PC-3 (cell line): ENCODE data around the gene NEK8. TPM values are rescaled to one million over a fixed set of nuclear protein-coding genes. Genes with fewer than 3 reads are reported as not detected.

Source experiments
- ATAC-seq: fragments of 200-7000 bp; cut with Tn5 transposase; 2 replicates; pipeline ENCODE4 v1.9.1; 2020; ENCODE audit warnings: mild to moderate bottlenecking, moderate library complexity
- BruUV-seq: library from RNA; stranded (reverse); fragments of 400-500 nt; replicated peaks from 2 replicates; lab custom pipeline; 2021; lab: Mats Ljungman, UMichigan
- CTCF ChIA-PET: fragments of 300-600 bp; sonication (Branson Sonifier 250); formaldehyde crosslinking; loops from one replicate; lab custom pipeline; 2022; ENCODE audit warnings: antibody characterized with exemption; lab: Charles Lee
- POLR2A ChIA-PET: fragments of 300-600 bp; sonication (Branson Sonifier 250); formaldehyde crosslinking; loops from one replicate; lab custom pipeline; 2022; ENCODE audit warnings: antibody characterized with exemption; ENCODE audit not compliant: unreplicated experiment; lab: Charles Lee
- DNase-seq: peaks from one replicate; pipeline ENCODE4 v3.0.0-alpha.2; 2015
- H2AFZ ChIP-seq: fragments of 300-600 bp; sonication (generic); 2 replicates; pipeline ENCODE4 v1.6.0; 2016; ENCODE audit warnings: antibody characterized with exemption, low read length
- H3F3A ChIP-seq: fragments of 300-600 bp; sonication (generic); one replicate; pipeline ENCODE4 v1.6.0; 2017; ENCODE audit warnings: antibody characterized with exemption, low read length, control low read depth, mild to moderate bottlenecking; ENCODE audit not compliant: unreplicated experiment
- H3K27ac ChIP-seq: fragments of 300-600 bp; sonication (generic); 2 replicates; pipeline ENCODE4 v1.5.1; 2016; ENCODE audit warnings: mild to moderate bottlenecking, low read length
- H3K27me3 ChIP-seq: fragments of 300-600 bp; sonication (generic); 2 replicates; pipeline ENCODE4 v1.6.1; 2016; ENCODE audit warnings: low read length, mixed read lengths
- H3K36me3 ChIP-seq: fragments of 300-600 bp; sonication (generic); 2 replicates; pipeline ENCODE4 v1.6.1; 2016; ENCODE audit warnings: low read depth, mixed run types, low read length, mixed read lengths
- H3K4me1 ChIP-seq: fragments of 300-600 bp; sonication (generic); 2 replicates; pipeline ENCODE4 v1.5.1; 2016; ENCODE audit warnings: low read length; ENCODE audit not compliant: insufficient read depth
- H3K4me2 ChIP-seq: fragments of 300-600 bp; sonication (generic); 2 replicates; pipeline ENCODE4 v1.6.0; 2016; ENCODE audit warnings: low read length
- H3K4me3 ChIP-seq: fragments of 300-600 bp; sonication (generic); 2 replicates; pipeline ENCODE4 v1.5.1; 2016; ENCODE audit warnings: mild to moderate bottlenecking, low read length, mixed read lengths
- H3K79me2 ChIP-seq: fragments of 300-600 bp; sonication (generic); 2 replicates; pipeline ENCODE4 v1.6.1; 2017; ENCODE audit warnings: low read length, mixed read lengths
- H3K9ac ChIP-seq: fragments of 300-600 bp; sonication (generic); 2 replicates; pipeline ENCODE4 v1.6.0; 2016; ENCODE audit warnings: mild to moderate bottlenecking, low read length
- H3K9me2 ChIP-seq: fragments of 300-600 bp; sonication (generic); replicated peaks from 2 replicates; pipeline ENCODE4 v1.6.1; 2016; ENCODE audit warnings: mixed run types, low read length, mixed read lengths
- H3K9me3 ChIP-seq: fragments of 300-600 bp; sonication (generic); 2 replicates; pipeline ENCODE4 v1.6.1; 2016; ENCODE audit warnings: low read length, mixed read lengths
- H4K20me1 ChIP-seq: fragments of 300-600 bp; sonication (generic); 2 replicates; pipeline ENCODE4 v1.6.1; 2016; ENCODE audit warnings: low read length, mixed read lengths
- CTCF ChIP-seq: fragments of 300-600 bp; sonication (generic); conservative IDR thresholded peaks from 2 replicates; pipeline ENCODE4 v1.5.1; 2017; ENCODE audit warnings: antibody characterized with exemption, low read depth, mild to moderate bottlenecking, low read length
- EZH2 ChIP-seq: fragments of 300-600 bp; sonication (generic); IDR thresholded peaks from one replicate; pipeline ENCODE4 v1.6.1; 2017; ENCODE audit warnings: antibody characterized with exemption, mild to moderate bottlenecking, low read length; ENCODE audit not compliant: unreplicated experiment
- EZH2phosphoT487 ChIP-seq: fragments of 300-600 bp; sonication (generic); IDR thresholded peaks from 2 replicates; pipeline ENCODE4 v1.6.1; 2018; ENCODE audit warnings: mild to moderate bottlenecking, antibody characterized with exemption, low read length, borderline replicate concordance
- intact Hi-C: fragments of 100-400 bp; cut with micrococcal nuclease; formaldehyde crosslinking; loops from 2 replicates; pipeline ENCODE4 v1.9.0; 2023
- total RNA-seq: library from RNA; depleted of rRNA; stranded (reverse); fragments of >200 nt; gene quantifications from 2 replicates; pipeline ENCODE4 v1.2.3, GENCODE V29; 2014

Gene NEK8
- total RNA-seq, 1 experiment from 2014 or later, result 2.4 TPM

- Histone ChIP-seq H3K9me2 (no peaks in the 10 kb centered on the region), H3K27me3 (no peaks in the 10 kb centered on the region), H3K4me1 (peaks cover 20% of the 10 kb centered on the region), H3K9me3 (no peaks in the 10 kb centered on the region), H3K9ac (peak overlapping the region; percentile 99), H3K4me2 (peak overlapping the region; percentile 96), H3K27ac (peak overlapping the region; percentile 54), H3F3A (peaks cover 6% of the 10 kb centered on the region), H2AFZ (peak overlapping the region; percentile 85), H3K36me3 (peaks cover 26% of the 10 kb centered on the region), H3K4me3 (peak overlapping the region; percentile 93), H4K20me1 (peaks cover 15% of the 10 kb centered on the region), H3K79me2 (peaks cover 46% of the 10 kb centered on the region)
- POLR2A ChIA-PET, result interaction anchor here (0.8 kb wide), 1 partner anchor 10 kb away, joined by 4 read pairs; no protein-coding TSS in a partner anchor
- intact Hi-C loops, result loop anchor here (10.0 kb wide), 1 partner anchor 72 kb away; the partner anchor contains the start of gene BLTP2
- ATAC-seq (peak; percentile 2), DNase-seq (peak; percentile 22)
- no TSS peak for BruUV-seq
- TF ChIP-seq EZH2phosphoT487 (no peak), CTCF (no peak), EZH2 (no peak)
- CTCF ChIA-PET, result no interaction called here
These were observed 11.6 kb upstream of the NEK8 start for GRCh38 chr17:28716740-28717577.

- peak within 1 kb of the TSS; percentile 99 for H3K9ac ChIP-seq
These were observed 10.8 kb upstream of the NEK8 start, which contains the start of gene RAB34 for GRCh38 chr17:28717578-28718332. Gene RAB34, minus strand, starts transcription at chr17:28717868. Its CDS starts 602 bp downstream, at chr17:28717266.

More at GRCh38 chr17:28717578-28718332, 10.8 kb upstream of the NEK8 start, which contains the start of gene RAB34:
- Histone ChIP-seq H4K20me1 (peaks cover 22% of the 10 kb centered on the region), H3K9me2 (no peaks in the 10 kb centered on the region), H3K4me3 (peak within 1 kb of the TSS; percentile 93), H3K9me3 (no peaks in the 10 kb centered on the region), H3K27me3 (no peaks in the 10 kb centered on the region), H3K4me2 (peak within 1 kb of the TSS; percentile 96), H2AFZ (peak within 1 kb of the TSS; percentile 85), H3F3A (peaks cover 6% of the 10 kb centered on the region), H3K4me1 (peaks cover 27% of the 10 kb centered on the region), H3K79me2 (peaks cover 54% of the 10 kb centered on the region), H3K36me3 (peaks cover 34% of the 10 kb centered on the region), H3K27ac (peak within 1 kb of the TSS; percentile 54)
- peak; percentile 80 for DNase-seq
- ATAC-seq, result peak; percentile 58
- ChIA-PET CTCF (no interaction called here), POLR2A (no interaction called here)
- intact Hi-C loops, result loop anchor here (10.0 kb wide), 1 partner anchor 73 kb away; the partner anchor contains the start of gene BLTP2
- TF ChIP-seq EZH2phosphoT487 (no peak), EZH2 (no peak), CTCF (peak; percentile 37)
- no TSS peak for BruUV-seq
